ENCODE measurements around the gene FTSJ3. TPM values are rescaled to one million over a fixed set of nuclear protein-coding genes. Genes with fewer than 3 reads are reported as not detected.
A peak's percentile ranks its signal among the peaks of the same experiment; 100 is the strongest.
"Not testable (repeated sequence)": the region's sequence is repeated elsewhere in the genome, so short reads cannot be mapped to it uniquely, and the experiment has no call there.

The FTSJ3 gene
- total and polyA plus RNA-seq, 7 experiments from 2014 or later, result 22.1 to 66.2 (median 52.8) TPM

- intact Hi-C loops (cut with micrococcal nuclease); H3K4me3 Mint-ChIP-seq; H3K27me3 Mint-ChIP-seq; CTCF ChIA-PET; H3K9me3 ChIP-seq (ENCODE audit: control insufficient read depth in 2 of 3, low read length in 3 of 3); H3K27me3 ChIP-seq (ENCODE audit: control insufficient read depth in 2 of 2, insufficient read depth in 2 of 2, low read length in 2 of 2); H3K4me1 ChIP-seq (ENCODE audit: control insufficient read depth in 2 of 2, insufficient read depth in 2 of 2, low read length in 2 of 2); H3K9me3 Mint-ChIP-seq; H3K4me3 ChIP-seq (ENCODE audit: low read length); H3K27ac ChIP-seq (ENCODE audit: low read depth, low read length); ATAC-seq; DNase-seq: not testable (repeated sequence)
- H3K27ac Mint-ChIP-seq, result peak overlapping the region in 1 of 9 donors; percentile 17
- peaks cover 4 to 59% (median 28%) of the 10 kb centered on the region in 5 donors for H3K36me3 Mint-ChIP-seq
- peaks cover 26 to 98% (median 31%) of the 10 kb centered on the region in 3 experiments for H3K36me3 ChIP-seq (ENCODE audit: control insufficient read depth in 2 of 3, insufficient read depth in 3 of 3, low read length in 3 of 3)
- POLR2A ChIA-PET, result interaction anchor here (0.7 to 2.1 kb wide), 3 partner anchors 21 to 60 kb away, joined by 3 to 6 read pairs (median 3); partner anchors contain the start of gene CCDC47
- H3K4me1 Mint-ChIP-seq, result peaks cover 0 to 26% (median 9%) of the 10 kb centered on the region in 7 donors
These were observed 31.1 kb downstream of the FTSJ3 start for GRCh38 chr17:63796375-63796774.

- H3K27me3 Mint-ChIP-seq, result no peaks in the 10 kb centered on the region
- intact Hi-C loops (cut with micrococcal nuclease), result loop anchor here in 1 of 2 donors (2.0 kb wide), 1 partner anchor 17 kb away; the partner anchor contains the start of gene DDX42
- ATAC-seq (no peak), DNase-seq (no peak)
- no peaks in the 10 kb centered on the region for H3K9me3 Mint-ChIP-seq
- H3K27ac ChIP-seq (ENCODE audit: low read depth, low read length), result no peak overlapping the region
- no peaks in the 10 kb centered on the region for H3K27me3 ChIP-seq (ENCODE audit: control insufficient read depth in 2 of 2, insufficient read depth in 2 of 2, low read length in 2 of 2)
- H3K36me3 Mint-ChIP-seq, result peaks cover 4 to 38% (median 21%) of the 10 kb centered on the region in 5 donors
- H3K36me3 ChIP-seq (ENCODE audit: control insufficient read depth in 2 of 3, insufficient read depth in 3 of 3, low read length in 3 of 3), result peaks cover 18 to 93% (median 25%) of the 10 kb centered on the region in 3 experiments
- no peaks in the 10 kb centered on the region for H3K4me1 ChIP-seq (ENCODE audit: control insufficient read depth in 2 of 2, insufficient read depth in 2 of 2, low read length in 2 of 2)
- H3K9me3 ChIP-seq (ENCODE audit: control insufficient read depth in 2 of 3, low read length in 3 of 3), result no peaks in the 10 kb centered on the region
- no peak overlapping the region for H3K4me3 Mint-ChIP-seq
- CTCF ChIA-PET, result interaction anchor here (0.6 kb wide), 2 partner anchors 69 to 156 kb away, joined by 3 read pairs; no protein-coding TSS in a partner anchor
- peak overlapping the region in 2 of 9 donors; percentile 11 to 74 for H3K27ac Mint-ChIP-seq
- POLR2A ChIA-PET, result interaction anchor here (0.6 to 1.7 kb wide), 4 partner anchors 16 to 711 kb away, joined by 3 to 6 read pairs (median 4); partner anchors contain the start of genes CCDC47 and DDX42
- H3K4me1 Mint-ChIP-seq, result peaks cover 0 to 19% (median 9%) of the 10 kb centered on the region in 7 donors
- H3K4me3 ChIP-seq (ENCODE audit: low read length), result no peak overlapping the region
These were observed 35.3 kb downstream of the FTSJ3 start for GRCh38 chr17:63792055-63792729.

DNA sequence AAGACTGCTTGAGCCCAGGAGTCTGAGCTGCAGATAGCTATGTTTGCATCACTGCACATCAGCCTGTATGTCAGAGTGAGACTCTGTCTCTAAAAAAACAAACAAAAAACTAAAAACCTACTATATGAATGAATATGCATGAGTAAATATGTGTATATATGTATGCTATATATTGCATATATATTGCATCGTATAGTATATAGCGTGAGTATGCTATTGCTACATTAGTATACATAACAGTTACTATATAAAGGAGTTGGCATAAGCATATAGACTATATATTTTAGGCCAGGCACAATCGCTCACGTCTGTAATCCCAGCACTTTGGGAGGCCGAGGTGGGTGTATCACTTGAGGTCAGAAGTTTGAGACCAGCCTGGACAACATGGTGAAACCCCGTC lies 37.4 kb downstream of the FTSJ3 start:
- H3K4me1 Mint-ChIP-seq, result peaks cover 0 to 28% (median 11%) of the 10 kb centered on the region in 7 donors
- no peaks in the 10 kb centered on the region for H3K27me3 ChIP-seq (ENCODE audit: control insufficient read depth in 2 of 2, insufficient read depth in 2 of 2, low read length in 2 of 2)
- no peaks in the 10 kb centered on the region for H3K9me3 Mint-ChIP-seq
- no peak overlapping the region for H3K4me3 Mint-ChIP-seq
- H3K4me1 ChIP-seq (ENCODE audit: control insufficient read depth in 2 of 2, insufficient read depth in 2 of 2, low read length in 2 of 2), result no peaks in the 10 kb centered on the region
- H3K27me3 Mint-ChIP-seq, result no peaks in the 10 kb centered on the region
- H3K9me3 ChIP-seq (ENCODE audit: control insufficient read depth in 2 of 3, low read length in 3 of 3), result no peaks in the 10 kb centered on the region
- intact Hi-C loops (cut with micrococcal nuclease), result no loop called here
- no peak for ATAC-seq
- H3K36me3 Mint-ChIP-seq, result peaks cover 4 to 36% (median 18%) of the 10 kb centered on the region in 5 donors
- no peak for DNase-seq
- H3K27ac Mint-ChIP-seq, result no peak overlapping the region
- POLR2A ChIA-PET, result interaction anchor here (1.4 to 1.7 kb wide), 3 partner anchors 15 to 16 kb away, joined by 4 to 6 read pairs (median 5); partner anchors contain the start of genes CCDC47 and DDX42
- H3K4me3 ChIP-seq (ENCODE audit: low read length), result no peak overlapping the region
- CTCF ChIA-PET, result no interaction called here
- no peak overlapping the region for H3K27ac ChIP-seq (ENCODE audit: low read depth, low read length)
- peaks cover 6 to 88% (median 21%) of the 10 kb centered on the region in 3 experiments for H3K36me3 ChIP-seq (ENCODE audit: control insufficient read depth in 2 of 3, insufficient read depth in 3 of 3, low read length in 3 of 3)

DNA sequence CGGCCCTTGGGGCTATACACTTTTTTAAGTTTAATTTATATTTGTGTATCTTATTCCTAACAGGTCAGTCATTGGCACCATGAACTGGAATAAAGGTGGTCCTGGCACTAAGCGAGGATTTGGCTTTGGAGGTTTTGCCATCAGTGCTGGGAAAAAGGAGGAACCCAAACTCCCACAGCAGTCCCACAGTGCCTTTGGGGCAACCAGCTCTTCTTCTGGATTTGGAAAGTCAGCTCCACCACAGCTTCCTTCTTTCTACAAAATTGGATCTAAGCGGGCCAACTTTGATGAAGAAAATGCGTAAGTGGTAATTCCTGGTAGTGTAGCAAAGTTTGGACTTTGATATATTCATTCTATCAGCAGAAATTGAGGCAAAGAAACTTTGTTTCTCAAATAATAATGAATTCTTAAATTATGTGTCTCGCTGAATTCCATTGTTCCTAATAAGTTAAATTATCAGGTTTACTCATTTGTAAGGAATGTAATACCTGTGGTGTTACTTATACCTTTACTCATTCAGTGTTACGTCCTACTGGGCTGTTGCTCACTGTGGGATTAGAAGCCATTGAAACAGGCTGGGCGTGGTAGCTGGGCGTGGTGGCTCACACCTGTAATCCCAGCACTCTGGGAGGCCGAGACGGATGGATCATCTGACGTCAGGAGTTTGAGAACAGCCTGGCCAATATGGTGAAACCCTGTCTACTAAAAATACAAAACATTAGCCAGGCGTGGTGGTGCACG lies 40.3 kb downstream of the FTSJ3 start:
- ChIA-PET POLR2A (interaction anchor here (0.6 to 0.9 kb wide), 3 partner anchors 13 to 87 kb away, joined by 3 to 4 read pairs (median 3); partner anchors contain the start of genes DDX42 and LIMD2), CTCF (no interaction called here)
- Mint-ChIP-seq H3K4me1 (peaks cover 16 to 38% (median 29%) of the 10 kb centered on the region in 7 donors), H3K4me3 (no peak overlapping the region), H3K27me3 (no peaks in the 10 kb centered on the region), H3K36me3 (peaks cover 0 to 26% (median 11%) of the 10 kb centered on the region in 5 donors), H3K9me3 (no peaks in the 10 kb centered on the region), H3K27ac (peak overlapping the region in 1 of 9 donors; percentile 13)
- H3K4me1 ChIP-seq (ENCODE audit: control insufficient read depth in 2 of 2, insufficient read depth in 2 of 2, low read length in 2 of 2), result no peaks in the 10 kb centered on the region
- no peak overlapping the region for H3K4me3 ChIP-seq (ENCODE audit: low read length)
- H3K27ac ChIP-seq (ENCODE audit: low read depth, low read length), result no peak overlapping the region
- peaks cover 6 to 77% (median 10%) of the 10 kb centered on the region in 3 experiments for H3K36me3 ChIP-seq (ENCODE audit: control insufficient read depth in 2 of 3, insufficient read depth in 3 of 3, low read length in 3 of 3)
- intact Hi-C loops (cut with micrococcal nuclease), result no loop called here
- H3K9me3 ChIP-seq (ENCODE audit: control insufficient read depth in 2 of 3, low read length in 3 of 3), result no peaks in the 10 kb centered on the region
- ATAC-seq, result no peak
- no peaks in the 10 kb centered on the region for H3K27me3 ChIP-seq (ENCODE audit: control insufficient read depth in 2 of 2, insufficient read depth in 2 of 2, low read length in 2 of 2)
- no peak for DNase-seq

- CTCF ChIA-PET, result interaction anchor here (0.7 kb wide), 1 partner anchor 51 kb away, joined by 3 read pairs; no protein-coding TSS in a partner anchor
- Mint-ChIP-seq H3K4me1 (peaks cover 20 to 45% (median 34%) of the 10 kb centered on the region in 7 donors), H3K36me3 (peaks cover 0 to 25% (median 13%) of the 10 kb centered on the region in 5 donors)
These were observed 41.3 kb downstream of the FTSJ3 start for GRCh38 chr17:63786117-63786516.

GRCh38 chr17:63785556-63785955 lies 41.9 kb downstream of the FTSJ3 start:
- Mint-ChIP-seq H3K9me3 (no peaks in the 10 kb centered on the region), H3K4me1 (peaks cover 25 to 50% (median 40%) of the 10 kb centered on the region in 7 donors), H3K36me3 (peaks cover 0 to 25% (median 13%) of the 10 kb centered on the region in 5 donors), H3K27ac (peak overlapping the region in 4 of 9 donors; percentile 3 to 53 (median 38)), H3K27me3 (no peaks in the 10 kb centered on the region), H3K4me3 (no peak overlapping the region)
- POLR2A ChIA-PET, result interaction anchor here (0.7 to 0.9 kb wide), 2 partner anchors 10 to 49 kb away, joined by 3 read pairs; no protein-coding TSS in a partner anchor
- no peak for DNase-seq
- Histone ChIP-seq H3K27ac (ENCODE audit: low read depth, low read length) (no peak overlapping the region), H3K36me3 (ENCODE audit: control insufficient read depth in 2 of 3, insufficient read depth in 3 of 3, low read length in 3 of 3) (peaks cover 6 to 63% (median 10%) of the 10 kb centered on the region in 3 experiments), H3K27me3 (ENCODE audit: control insufficient read depth in 2 of 2, insufficient read depth in 2 of 2, low read length in 2 of 2) (no peaks in the 10 kb centered on the region), H3K4me3 (ENCODE audit: low read length) (no peak overlapping the region), H3K4me1 (ENCODE audit: control insufficient read depth in 2 of 2, insufficient read depth in 2 of 2, low read length in 2 of 2) (peaks cover 0 to 3% of the 10 kb centered on the region in 2 donors), H3K9me3 (ENCODE audit: control insufficient read depth in 2 of 3, low read length in 3 of 3) (no peaks in the 10 kb centered on the region)
- no peak for ATAC-seq
- intact Hi-C loops (cut with micrococcal nuclease), result no loop called here
- CTCF ChIA-PET, result no interaction called here

More at GRCh38 chr17:63786117-63786516, 41.3 kb downstream of the FTSJ3 start:
- ATAC-seq (no peak), DNase-seq (no peak)
- Histone ChIP-seq H3K4me3 (ENCODE audit: low read length) (no peak overlapping the region), H3K4me1 (ENCODE audit: control insufficient read depth in 2 of 2, insufficient read depth in 2 of 2, low read length in 2 of 2) (no peaks in the 10 kb centered on the region), H3K9me3 (ENCODE audit: control insufficient read depth in 2 of 3, low read length in 3 of 3) (no peaks in the 10 kb centered on the region), H3K27ac (ENCODE audit: low read depth, low read length) (no peak overlapping the region), H3K27me3 (ENCODE audit: control insufficient read depth in 2 of 2, insufficient read depth in 2 of 2, low read length in 2 of 2) (no peaks in the 10 kb centered on the region), H3K36me3 (ENCODE audit: control insufficient read depth in 2 of 3, insufficient read depth in 3 of 3, low read length in 3 of 3) (peaks cover 6 to 67% (median 10%) of the 10 kb centered on the region in 3 experiments)
- no peaks in the 10 kb centered on the region for H3K27me3 Mint-ChIP-seq
- POLR2A ChIA-PET, result interaction anchor here (0.7 to 0.9 kb wide), 4 partner anchors 10 to 86 kb away, joined by 3 to 4 read pairs (median 3); partner anchors contain the start of genes DDX42 and LIMD2
- H3K27ac Mint-ChIP-seq, result peak overlapping the region in 4 of 9 donors; percentile 3 to 36 (median 31)
- intact Hi-C loops (cut with micrococcal nuclease), result no loop called here
- no peak overlapping the region for H3K4me3 Mint-ChIP-seq
- H3K9me3 Mint-ChIP-seq, result no peaks in the 10 kb centered on the region

Measured in naive thymus-derived CD4-positive, alpha-beta T cell (primary cell).